Mesenchymal stem cell (in vitro differentiated cells and primary cell): ENCODE results near the gene FOSL2.
A peak's percentile ranks its signal among the peaks of the same experiment; 100 is the strongest.

Source experiments
- DNase-seq: peaks from one replicate; pipeline ENCODE4 v3.0.0-alpha.2; 2013
- H2AFZ ChIP-seq: one replicate; pipeline ENCODE4 v1.6.1; 2013; ENCODE audit warnings: low read depth, mild to moderate bottlenecking, control low read depth, inconsistent platforms, low read length, moderate library complexity
- H2AK5ac ChIP-seq: 2 replicates; pipeline ENCODE4 v1.6.1; 2013; ENCODE audit warnings: low read length, moderate library complexity, mild to moderate bottlenecking, inconsistent platforms; ENCODE audit not compliant: severe bottlenecking
- H2BK120ac ChIP-seq: one replicate; pipeline ENCODE4 v1.6.1; 2013; ENCODE audit warnings: low read depth, mild to moderate bottlenecking, inconsistent platforms, low read length, moderate library complexity
- H2BK12ac ChIP-seq, 2 experiments: one replicate each; pipeline ENCODE4 v1.6.1; 2013; ENCODE audit warnings: inconsistent platforms in 2 of 2, low read length in 2 of 2, mild to moderate bottlenecking in 2 of 2, moderate library complexity in 2 of 2, control low read depth in 1 of 2
- H2BK15ac ChIP-seq: one replicate; pipeline ENCODE4 v1.6.1; 2013; ENCODE audit warnings: mild to moderate bottlenecking, low read depth, inconsistent platforms; ENCODE audit not compliant: poor library complexity, severe bottlenecking
- H2BK5ac ChIP-seq: 2 replicates; pipeline ENCODE4 v1.6.1; 2013; ENCODE audit warnings: low read depth, mild to moderate bottlenecking, low read length, control low read depth, inconsistent platforms; ENCODE audit not compliant: poor library complexity, severe bottlenecking
- H3K14ac ChIP-seq, 2 experiments: one replicate each; pipeline ENCODE4 v1.6.1; 2013; ENCODE audit warnings: inconsistent platforms in 2 of 2, low read length in 2 of 2, control low read depth in 1 of 2, mild to moderate bottlenecking in 1 of 2, moderate library complexity in 1 of 2
- H3K18ac ChIP-seq, 2 experiments: one replicate each; pipeline ENCODE4 v1.6.1; 2013; ENCODE audit warnings: inconsistent platforms in 2 of 2, low read length in 2 of 2, control low read depth in 1 of 2, low read depth in 1 of 2, mild to moderate bottlenecking in 1 of 2
- H3K23ac ChIP-seq, 2 experiments: one replicate each; pipeline ENCODE4 v1.6.1; 2013; ENCODE audit warnings: inconsistent platforms in 2 of 2, low read length in 2 of 2, mild to moderate bottlenecking in 2 of 2, moderate library complexity in 2 of 2, control low read depth in 1 of 2
- H3K27ac ChIP-seq: 2 replicates; pipeline ENCODE4 v1.5.1; 2013; ENCODE audit warnings: mild to moderate bottlenecking, moderate library complexity, low read length, control low read depth, inconsistent platforms; ENCODE audit not compliant: poor library complexity, severe bottlenecking
- H3K27me3 ChIP-seq, 2 experiments: 2 replicates each; pipeline versions ENCODE4 v1.6.1 to v1.7.0; 2013; ENCODE audit warnings: low read length in 2 of 2, mild to moderate bottlenecking in 2 of 2, moderate library complexity in 2 of 2, control low read depth in 1 of 2, inconsistent platforms in 1 of 2; ENCODE audit not compliant: control insufficient read depth in 1 of 2, insufficient read depth in 1 of 2
- H3K36me3 ChIP-seq, 2 experiments: 2 replicates each; pipeline versions ENCODE4 v1.6.1 to v1.7.0; 2013; ENCODE audit warnings: low read length in 2 of 2, control low read depth in 1 of 2, inconsistent platforms in 1 of 2, low read depth in 1 of 2, mild to moderate bottlenecking in 1 of 2; ENCODE audit not compliant: insufficient read depth in 2 of 2, control insufficient read depth in 1 of 2
- H3K4ac ChIP-seq, 2 experiments: one replicate each; pipeline ENCODE4 v1.6.1; 2013; ENCODE audit warnings: inconsistent platforms in 2 of 2, low read length in 2 of 2, mild to moderate bottlenecking in 2 of 2, moderate library complexity in 2 of 2, control low read depth in 1 of 2, low read depth in 1 of 2
- H3K4me1 ChIP-seq: 2 replicates; pipeline ENCODE4 v1.6.1; 2013; ENCODE audit warnings: low read depth, low read length, control low read depth; ENCODE audit not compliant: control insufficient read depth, insufficient read depth
- H3K4me2 ChIP-seq: 2 replicates; pipeline ENCODE4 v1.6.1; 2013; ENCODE audit warnings: low read length, mild to moderate bottlenecking, inconsistent platforms; ENCODE audit not compliant: poor library complexity, severe bottlenecking
- H3K4me3 ChIP-seq, 2 experiments: 2 replicates each; pipeline versions ENCODE4 v1.5.1 to v1.7.0; 2013; ENCODE audit warnings: low read length in 2 of 2, mild to moderate bottlenecking in 2 of 2, control low read depth in 1 of 2, low read depth in 1 of 2; ENCODE audit not compliant: insufficient read depth in 1 of 2
- H3K79me1 ChIP-seq: replicated peaks from 2 replicates; pipeline ENCODE4 v1.6.1; 2013; ENCODE audit warnings: mild to moderate bottlenecking, control low read depth, low read length, inconsistent platforms; ENCODE audit not compliant: poor library complexity, severe bottlenecking
- H3K9ac ChIP-seq: 2 replicates; pipeline ENCODE4 v1.7.0; 2013; ENCODE audit warnings: mild to moderate bottlenecking, low read length, moderate library complexity
- H3K9me3 ChIP-seq: 2 replicates; pipeline ENCODE4 v1.7.0; 2013; ENCODE audit warnings: mild to moderate bottlenecking, low read length; ENCODE audit not compliant: control insufficient read depth
- H4K8ac ChIP-seq: one replicate; pipeline ENCODE4 v1.6.1; 2013; ENCODE audit warnings: inconsistent platforms, mild to moderate bottlenecking, low read length, moderate library complexity
- H4K91ac ChIP-seq: one replicate; pipeline ENCODE4 v1.6.1; 2013; ENCODE audit warnings: mild to moderate bottlenecking, low read length, inconsistent platforms
- WGBS: methylation state at CpG from one replicate; pipeline ENCODE4 v1.1.7; 2013; ENCODE audit warnings: mixed read lengths; 5-methylcytosine and 5-hydroxymethylcytosine counted together

FOSL2 gene

DNA sequence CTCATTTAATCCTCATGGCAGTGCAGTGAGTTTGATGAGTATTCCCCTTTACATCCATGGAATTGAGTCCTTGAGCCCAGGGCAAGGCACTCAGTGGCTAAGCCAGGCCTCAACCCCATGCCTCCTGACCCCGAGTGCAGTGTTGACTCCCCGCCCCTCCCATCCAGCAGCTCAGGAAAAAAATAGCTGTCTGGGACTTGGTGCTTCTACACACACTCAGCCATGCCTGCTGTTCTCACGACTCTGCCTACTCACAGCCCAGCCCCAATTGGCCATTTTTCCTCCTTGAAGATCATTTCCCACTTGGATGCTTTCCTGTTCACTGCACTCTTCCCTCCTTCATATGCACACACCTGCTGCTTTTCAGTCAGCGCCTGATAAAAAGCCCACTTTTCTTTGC, 8.8 kb downstream of the FOSL2 start:
- H3K14ac ChIP-seq = peak overlapping the region in 1 of 2 experiments; percentile 63
- H3K18ac ChIP-seq = no peak overlapping the region
- no peak for DNase-seq
- no peak overlapping the region for H3K27ac ChIP-seq
- no peak overlapping the region for H4K8ac ChIP-seq
- H3K79me1 ChIP-seq = peaks cover 2% of the 10 kb centered on the region
- no peak overlapping the region for H3K4me2 ChIP-seq
- H3K9me3 ChIP-seq = no peaks in the 10 kb centered on the region
- no peak overlapping the region for H2AFZ ChIP-seq
- no peak overlapping the region for H2AK5ac ChIP-seq
- no peak overlapping the region for H2BK120ac ChIP-seq
- no peak overlapping the region for H2BK5ac ChIP-seq
- no peak overlapping the region for H3K23ac ChIP-seq
- H2BK12ac ChIP-seq = peak overlapping the region in 1 of 2 experiments; percentile 15
- no peak overlapping the region for H3K4me3 ChIP-seq
- no peak overlapping the region for H3K4ac ChIP-seq
- no peaks in the 10 kb centered on the region for H3K27me3 ChIP-seq
- no peak overlapping the region for H2BK15ac ChIP-seq
- peaks cover 39% of the 10 kb centered on the region for H3K4me1 ChIP-seq
- no peak overlapping the region for H4K91ac ChIP-seq
- H3K36me3 ChIP-seq = peaks cover 49 to 82% of the 10 kb centered on the region in 2 experiments
- WGBS = 88% methylated on average over 4 of the region's 4 CpGs
- H3K9ac ChIP-seq = peak overlapping the region; percentile 99

- H3K4me3 ChIP-seq = no peak overlapping the region
- no peak overlapping the region for H3K4ac ChIP-seq
- H2BK15ac ChIP-seq = no peak overlapping the region
- peaks cover 56 to 89% of the 10 kb centered on the region in 2 experiments for H3K36me3 ChIP-seq
- no peak overlapping the region for H3K18ac ChIP-seq
- H3K9ac ChIP-seq = no peak overlapping the region
- 98% methylated on average over 6 of the region's 6 CpGs for WGBS
- peaks cover 45% of the 10 kb centered on the region for H3K4me1 ChIP-seq
- H3K14ac ChIP-seq = no peak overlapping the region
- no peak overlapping the region for H2BK12ac ChIP-seq
- H3K27me3 ChIP-seq = no peaks in the 10 kb centered on the region
- H4K8ac ChIP-seq = no peak overlapping the region
- H4K91ac ChIP-seq = no peak overlapping the region
- no peak for DNase-seq
- no peak overlapping the region for H3K4me2 ChIP-seq
- no peak overlapping the region for H2AK5ac ChIP-seq
- H2BK120ac ChIP-seq = no peak overlapping the region
- no peak overlapping the region for H3K27ac ChIP-seq
- H3K9me3 ChIP-seq = no peaks in the 10 kb centered on the region
- H3K79me1 ChIP-seq = peaks cover 4% of the 10 kb centered on the region
- no peak overlapping the region for H2BK5ac ChIP-seq
- no peak overlapping the region for H3K23ac ChIP-seq
- no peak overlapping the region for H2AFZ ChIP-seq
These were observed 9.4 kb downstream of the FOSL2 start for GRCh38 chr2:28401948-28402550.

GRCh38 chr2:28403370-28403956, 10.8 kb downstream of the FOSL2 start:
- peaks cover 4% of the 10 kb centered on the region for H3K79me1 ChIP-seq
- no peak overlapping the region for H3K4me2 ChIP-seq
- no peak overlapping the region for H3K27ac ChIP-seq
- no peak overlapping the region for H4K91ac ChIP-seq
- H2BK15ac ChIP-seq = peak overlapping the region; percentile 55
- H2AK5ac ChIP-seq = no peak overlapping the region
- peak overlapping the region in 1 of 2 experiments; percentile 70 for H3K23ac ChIP-seq
- H3K4ac ChIP-seq = peak overlapping the region in 1 of 2 experiments; percentile 24
- peaks cover 53% of the 10 kb centered on the region for H3K4me1 ChIP-seq
- peak overlapping the region in 1 of 2 experiments; percentile 13 for H2BK12ac ChIP-seq
- H4K8ac ChIP-seq = peak overlapping the region; percentile 21
- no peak for DNase-seq
- H3K9ac ChIP-seq = peak overlapping the region; percentile 30
- no peak overlapping the region for H3K4me3 ChIP-seq
- H3K9me3 ChIP-seq = no peaks in the 10 kb centered on the region
- H3K36me3 ChIP-seq = peaks cover 70 to 92% of the 10 kb centered on the region in 2 experiments
- no peak overlapping the region for H2BK120ac ChIP-seq
- H3K18ac ChIP-seq = peak overlapping the region in 1 of 2 experiments; percentile 37
- 78% methylated on average over 7 of the region's 7 CpGs for WGBS
- no peaks in the 10 kb centered on the region for H3K27me3 ChIP-seq
- H2AFZ ChIP-seq = no peak overlapping the region
- no peak overlapping the region for H2BK5ac ChIP-seq
- peak overlapping the region in 1 of 2 experiments; percentile 55 for H3K14ac ChIP-seq

DNA sequence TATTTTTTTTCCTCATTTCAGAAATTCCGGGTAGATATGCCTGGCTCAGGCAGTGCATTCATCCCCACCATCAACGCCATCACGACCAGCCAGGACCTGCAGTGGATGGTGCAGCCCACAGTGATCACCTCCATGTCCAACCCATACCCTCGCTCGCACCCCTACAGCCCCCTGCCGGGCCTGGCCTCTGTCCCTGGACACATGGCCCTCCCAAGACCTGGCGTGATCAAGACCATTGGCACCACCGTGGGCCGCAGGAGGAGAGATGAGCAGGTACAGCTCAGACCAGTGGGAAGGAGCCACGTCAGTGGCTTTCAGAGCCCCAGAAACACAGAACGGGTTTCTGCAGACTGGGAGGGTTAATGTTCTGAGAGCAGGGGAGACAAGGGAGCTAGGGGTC, 11.4 kb downstream of the FOSL2 start:
- Histone ChIP-seq H2BK15ac (no peak overlapping the region), H3K4me3 (no peak overlapping the region), H3K27ac (no peak overlapping the region), H3K36me3 (peaks cover 75 to 92% of the 10 kb centered on the region in 2 experiments), H3K9me3 (no peaks in the 10 kb centered on the region), H4K8ac (no peak overlapping the region), H2BK12ac (no peak overlapping the region), H3K27me3 (no peaks in the 10 kb centered on the region), H3K79me1 (peaks cover 4% of the 10 kb centered on the region), H2AFZ (no peak overlapping the region), H3K14ac (no peak overlapping the region), H3K4me1 (peaks cover 56% of the 10 kb centered on the region), H3K9ac (no peak overlapping the region), H2AK5ac (no peak overlapping the region), H3K18ac (no peak overlapping the region), H2BK5ac (no peak overlapping the region), H3K4ac (no peak overlapping the region), H3K23ac (no peak overlapping the region), H3K4me2 (no peak overlapping the region), H4K91ac (no peak overlapping the region), H2BK120ac (no peak overlapping the region)
- 98% methylated on average over 11 of the region's 11 CpGs for WGBS
- DNase-seq = no peak
